Measurements from ENCODE around the gene TCF19. TPM values are rescaled to one million over a fixed set of nuclear protein-coding genes. Genes with fewer than 3 reads are reported as not detected.

TCF19 gene
- total and polyA plus RNA-seq, 10 of the 15 experiments (the other 5 are each of a cell fraction or from before 2014, with no cell fraction given) = 7.7 to 103 (median 53.3) TPM

DNA sequence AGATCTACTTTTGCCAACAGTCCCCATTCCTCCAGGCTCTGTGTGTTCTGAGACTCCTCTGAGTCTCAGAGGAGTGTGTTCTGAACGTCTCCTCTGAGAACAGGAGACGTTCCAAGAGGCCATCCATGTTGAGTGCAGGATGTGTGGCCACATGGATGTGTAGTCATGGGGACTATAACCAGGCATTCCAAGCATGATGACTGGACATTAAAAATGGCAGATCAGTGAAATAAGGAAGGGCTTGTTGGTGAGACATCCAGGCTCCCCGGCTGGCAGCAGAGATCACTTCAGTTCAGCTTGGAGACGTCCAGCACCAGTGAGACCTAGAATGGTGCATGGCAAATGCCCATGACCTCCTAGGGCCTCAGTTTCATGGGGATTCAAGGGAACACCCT is 46.4 kb downstream of the TCF19 start:
- in situ Hi-C loops (cut with MboI) = no loop called here
- Histone ChIP-seq H3K27ac (ENCODE audit: control insufficient read depth, insufficient read depth) (peak overlapping the region; percentile 84), H3K4me2 (ENCODE audit: control insufficient read depth, insufficient read depth) (peak overlapping the region; percentile 56), H3K9me3 (replicated peaks; ENCODE audit: control insufficient read depth, insufficient read depth, low read length) (no peaks in the 10 kb centered on the region; the same call in 2 of the 3 replicates), H4K20me1 (ENCODE audit: control insufficient read depth, insufficient read depth) (no peaks in the 10 kb centered on the region), H3K27me3 (replicated peaks in 1 of 2; ENCODE audit: control insufficient read depth in 2 of 2, insufficient read depth in 2 of 2, low read length in 1 of 2) (no peaks in the 10 kb centered on the region), H2AFZ (ENCODE audit: control insufficient read depth, low read depth, low read length) (peak overlapping the region; percentile 30; the same call in 1 of the 2 replicates), H3K9ac (ENCODE audit: control insufficient read depth, insufficient read depth, low read length) (peak overlapping the region; percentile 60), H3K4me1 (ENCODE audit: control insufficient read depth, insufficient read depth, low read length) (peaks cover 25% of the 10 kb centered on the region), H3K79me2 (ENCODE audit: control insufficient read depth, insufficient read depth, low read length) (peaks cover 15% of the 10 kb centered on the region), H3K36me3 (ENCODE audit: control insufficient read depth in 2 of 2, insufficient read depth in 2 of 2, low read length in 1 of 2) (no peaks in the 10 kb centered on the region; a peak in 1 of 4 replicates), H3K4me3 (peak overlapping the region; percentile 67)
- TF ChIP-seq POLR2A (IDR thresholded peaks at IDR 0.05; ENCODE audit: low read depth, low read length) (no peak), GABPA (IDR thresholded peaks at IDR 0.05; ENCODE audit: low read depth) (no peak), POU2F2 (IDR thresholded peaks at IDR 0.05; ENCODE audit: borderline replicate concordance, low read depth, low read length) (no peak), IRF4 (IDR thresholded peaks at IDR 0.05; ENCODE audit: low read depth, low read length) (no peak), RFX5 (IDR thresholded peaks at IDR 0.05; ENCODE audit: low read depth, low read length) (no peak), CHD2 (IDR thresholded peaks at IDR 0.05; ENCODE audit: borderline replicate concordance, low read depth, low read length) (no peak), ZZZ3 (IDR thresholded peaks at IDR 0.05; ENCODE audit: control insufficient read depth, insufficient read length, low read depth) (no peak), FOXK2 (IDR thresholded peaks at IDR 0.05) (no peak), LARP7 (IDR thresholded peaks at IDR 0.05) (no peak), CBX3 (IDR thresholded peaks at IDR 0.05; ENCODE audit: borderline replicate concordance, low read depth) (no peak), HDAC6 (IDR thresholded peaks at IDR 0.05; ENCODE audit: unreplicated experiment) (no peak), RELA (IDR thresholded peaks at IDR 0.05; ENCODE audit: borderline replicate concordance, partially characterized antibody) (no peak), EGR1 (IDR thresholded peaks at IDR 0.05; ENCODE audit: borderline replicate concordance in 1 of 2, low read depth in 2 of 2, low read length in 2 of 2) (no peak)
- TF ChIP-seq, protein P1, sequence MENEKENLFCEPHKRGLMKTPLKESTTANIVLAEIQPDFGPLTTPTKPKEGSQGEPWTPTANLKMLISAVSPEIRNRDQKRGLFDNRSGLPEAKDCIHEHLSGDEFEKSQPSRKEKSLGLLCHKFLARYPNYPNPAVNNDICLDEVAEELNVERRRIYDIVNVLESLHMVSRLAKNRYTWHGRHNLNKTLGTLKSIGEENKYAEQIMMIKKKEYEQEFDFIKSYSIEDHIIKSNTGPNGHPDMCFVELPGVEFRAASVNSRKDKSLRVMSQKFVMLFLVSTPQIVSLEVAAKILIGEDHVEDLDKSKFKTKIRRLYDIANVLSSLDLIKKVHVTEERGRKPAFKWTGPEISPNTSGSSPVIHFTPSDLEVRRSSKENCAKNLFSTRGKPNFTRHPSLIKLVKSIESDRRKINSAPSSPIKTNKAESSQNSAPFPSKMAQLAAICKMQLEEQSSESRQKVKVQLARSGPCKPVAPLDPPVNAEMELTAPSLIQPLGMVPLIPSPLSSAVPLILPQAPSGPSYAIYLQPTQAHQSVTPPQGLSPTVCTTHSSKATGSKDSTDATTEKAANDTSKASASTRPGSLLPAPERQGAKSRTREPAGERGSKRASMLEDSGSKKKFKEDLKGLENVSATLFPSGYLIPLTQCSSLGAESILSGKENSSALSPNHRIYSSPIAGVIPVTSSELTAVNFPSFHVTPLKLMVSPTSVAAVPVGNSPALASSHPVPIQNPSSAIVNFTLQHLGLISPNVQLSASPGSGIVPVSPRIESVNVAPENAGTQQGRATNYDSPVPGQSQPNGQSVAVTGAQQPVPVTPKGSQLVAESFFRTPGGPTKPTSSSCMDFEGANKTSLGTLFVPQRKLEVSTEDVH (IDR thresholded peaks at IDR 0.05; ENCODE audit: low read depth, partially characterized antibody) = no peak
- TF ChIP-seq, protein P2, sequence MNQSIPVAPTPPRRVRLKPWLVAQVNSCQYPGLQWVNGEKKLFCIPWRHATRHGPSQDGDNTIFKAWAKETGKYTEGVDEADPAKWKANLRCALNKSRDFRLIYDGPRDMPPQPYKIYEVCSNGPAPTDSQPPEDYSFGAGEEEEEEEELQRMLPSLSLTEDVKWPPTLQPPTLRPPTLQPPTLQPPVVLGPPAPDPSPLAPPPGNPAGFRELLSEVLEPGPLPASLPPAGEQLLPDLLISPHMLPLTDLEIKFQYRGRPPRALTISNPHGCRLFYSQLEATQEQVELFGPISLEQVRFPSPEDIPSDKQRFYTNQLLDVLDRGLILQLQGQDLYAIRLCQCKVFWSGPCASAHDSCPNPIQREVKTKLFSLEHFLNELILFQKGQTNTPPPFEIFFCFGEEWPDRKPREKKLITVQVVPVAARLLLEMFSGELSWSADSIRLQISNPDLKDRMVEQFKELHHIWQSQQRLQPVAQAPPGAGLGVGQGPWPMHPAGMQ (IDR thresholded peaks at IDR 0.05; ENCODE audit: borderline replicate concordance) = no peak
- SMC1A ChIA-PET (ENCODE audit: uncharacterized antibody, unreplicated experiment) = interaction anchor here (1.7 kb wide), 1 partner anchor 162 kb away, joined by 5 read pairs; no protein-coding TSS in a partner anchor
- 63% methylated on average over 4 of the region's 4 CpGs for WGBS (ENCODE audit: insufficient coverage, insufficient replicate concordance, low lambda C conversion rate, missing lambda C conversion rate)
- intact Hi-C loops (cut with micrococcal nuclease; ENCODE audit: unreplicated experiment) = no loop called here
- ATAC-seq (no peak), DNase-seq (ENCODE audit: low read depth, low spot score) (no peak), FAIRE-seq (no peak)
- CTCF ChIA-PET = interaction anchor here (0.6 to 1.5 kb wide), 2 partner anchors 12 to 75 kb away, joined by 3 to 4 read pairs; no protein-coding TSS in a partner anchor
- POLR2A ChIA-PET = interaction anchor here (0.6 kb wide), 1 partner anchor 127 kb away, joined by 3 read pairs; no protein-coding TSS in a partner anchor
- no TSS peak for BruUV-seq (replicated peaks)
- RAD21 ChIA-PET (ENCODE audit: unreplicated experiment) = no interaction called here

Data from GM12878 (cell line).